Metanephros (tissue), 2 donors: ENCODE results near the gene DNAH10. TPM values are rescaled to one million over a fixed set of nuclear protein-coding genes. Genes with fewer than 3 reads are reported as not detected.

ENCODE experiments used
- small RNA-seq: library from RNA; depleted of rRNA; stranded (forward); fragments of <200 nt; gene quantifications from one replicate; pipeline ENCODE3, GENCODE V24; 2014; ENCODE audit warnings: low replicate concordance
- total RNA-seq: library from RNA; depleted of rRNA; stranded (reverse); fragments of >200 nt; gene quantifications from one replicate; pipeline ENCODE4 v1.2.3, GENCODE V29; 2014

The DNAH10 gene, protein sequence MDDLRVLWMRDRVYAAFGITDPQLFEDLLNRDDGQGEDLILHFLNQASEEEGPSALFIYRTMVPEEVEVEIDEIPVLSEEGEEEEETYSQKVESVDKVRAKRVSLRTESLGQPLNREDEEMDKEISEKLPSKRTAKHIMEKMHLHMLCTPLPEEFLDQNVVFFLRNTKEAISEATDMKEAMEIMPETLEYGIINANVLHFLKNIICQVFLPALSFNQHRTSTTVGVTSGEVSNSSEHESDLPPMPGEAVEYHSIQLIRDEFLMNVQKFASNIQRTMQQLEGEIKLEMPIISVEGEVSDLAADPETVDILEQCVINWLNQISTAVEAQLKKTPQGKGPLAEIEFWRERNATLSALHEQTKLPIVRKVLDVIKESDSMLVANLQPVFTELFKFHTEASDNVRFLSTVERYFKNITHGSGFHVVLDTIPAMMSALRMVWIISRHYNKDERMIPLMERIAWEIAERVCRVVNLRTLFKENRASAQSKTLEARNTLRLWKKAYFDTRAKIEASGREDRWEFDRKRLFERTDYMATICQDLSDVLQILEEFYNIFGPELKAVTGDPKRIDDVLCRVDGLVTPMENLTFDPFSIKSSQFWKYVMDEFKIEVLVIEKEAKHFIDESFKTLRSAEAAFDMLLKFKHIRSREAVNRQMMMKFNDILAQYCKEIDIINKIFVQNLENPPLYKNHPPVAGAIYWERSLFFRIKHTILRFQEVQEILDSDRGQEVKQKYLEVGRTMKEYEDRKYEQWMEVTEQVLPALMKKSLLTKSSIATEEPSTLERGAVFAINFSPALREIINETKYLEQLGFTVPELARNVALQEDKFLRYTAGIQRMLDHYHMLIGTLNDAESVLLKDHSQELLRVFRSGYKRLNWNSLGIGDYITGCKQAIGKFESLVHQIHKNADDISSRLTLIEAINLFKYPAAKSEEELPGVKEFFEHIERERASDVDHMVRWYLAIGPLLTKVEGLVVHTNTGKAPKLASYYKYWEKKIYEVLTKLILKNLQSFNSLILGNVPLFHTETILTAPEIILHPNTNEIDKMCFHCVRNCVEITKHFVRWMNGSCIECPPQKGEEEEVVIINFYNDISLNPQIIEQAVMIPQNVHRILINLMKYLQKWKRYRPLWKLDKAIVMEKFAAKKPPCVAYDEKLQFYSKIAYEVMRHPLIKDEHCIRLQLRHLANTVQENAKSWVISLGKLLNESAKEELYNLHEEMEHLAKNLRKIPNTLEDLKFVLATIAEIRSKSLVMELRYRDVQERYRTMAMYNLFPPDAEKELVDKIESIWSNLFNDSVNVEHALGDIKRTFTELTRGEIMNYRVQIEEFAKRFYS (N-terminal part only)
- total RNA-seq: 1.3 TPM

DNA sequence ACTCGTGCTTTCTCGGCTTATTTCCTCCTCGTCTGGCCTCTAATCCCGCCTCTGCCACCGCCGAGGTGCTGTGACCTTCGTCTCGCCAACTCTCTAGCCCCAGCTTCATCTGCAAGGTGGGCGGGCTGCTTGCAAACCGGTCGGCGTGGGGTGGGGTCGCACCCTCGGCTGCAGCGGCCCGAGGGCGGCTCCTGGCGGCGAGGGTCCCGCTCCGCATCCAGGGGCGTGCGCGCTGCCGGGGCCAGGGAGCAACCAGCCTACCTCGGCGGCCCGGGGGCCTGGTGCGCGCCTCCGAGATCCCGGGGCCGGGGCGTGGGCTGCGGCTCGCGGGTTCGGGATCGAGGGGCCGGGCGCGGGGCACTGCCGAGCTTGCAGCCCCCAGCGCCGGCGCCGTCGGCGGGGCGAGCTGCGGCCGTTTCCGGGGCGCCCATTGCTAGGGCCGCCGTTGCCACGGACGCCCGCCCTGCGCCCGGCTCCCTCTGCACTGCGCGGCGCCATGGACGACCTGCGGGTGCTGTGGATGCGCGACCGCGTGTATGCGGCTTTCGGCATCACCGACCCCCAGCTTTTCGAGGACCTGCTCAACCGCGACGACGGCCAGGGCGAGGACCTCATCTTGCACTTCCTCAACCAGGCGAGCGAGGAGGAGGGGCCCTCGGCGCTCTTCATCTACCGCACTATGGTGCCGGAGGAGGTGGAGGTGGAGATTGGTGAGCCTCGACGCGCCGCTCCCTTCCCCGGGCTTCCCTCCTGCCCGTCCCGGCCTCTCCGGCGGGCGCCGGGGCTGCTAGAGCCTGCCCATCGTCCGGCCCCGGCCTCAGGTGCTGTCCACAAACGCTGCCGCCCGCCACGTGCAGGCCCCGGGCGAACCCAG lies at the start of gene DNAH10:
Gene DNAH10, plus strand, starts transcription at position 461 of the 874 bp plus-strand sequence. Its CDS starts 36 bp downstream, at position 497.

DNA sequence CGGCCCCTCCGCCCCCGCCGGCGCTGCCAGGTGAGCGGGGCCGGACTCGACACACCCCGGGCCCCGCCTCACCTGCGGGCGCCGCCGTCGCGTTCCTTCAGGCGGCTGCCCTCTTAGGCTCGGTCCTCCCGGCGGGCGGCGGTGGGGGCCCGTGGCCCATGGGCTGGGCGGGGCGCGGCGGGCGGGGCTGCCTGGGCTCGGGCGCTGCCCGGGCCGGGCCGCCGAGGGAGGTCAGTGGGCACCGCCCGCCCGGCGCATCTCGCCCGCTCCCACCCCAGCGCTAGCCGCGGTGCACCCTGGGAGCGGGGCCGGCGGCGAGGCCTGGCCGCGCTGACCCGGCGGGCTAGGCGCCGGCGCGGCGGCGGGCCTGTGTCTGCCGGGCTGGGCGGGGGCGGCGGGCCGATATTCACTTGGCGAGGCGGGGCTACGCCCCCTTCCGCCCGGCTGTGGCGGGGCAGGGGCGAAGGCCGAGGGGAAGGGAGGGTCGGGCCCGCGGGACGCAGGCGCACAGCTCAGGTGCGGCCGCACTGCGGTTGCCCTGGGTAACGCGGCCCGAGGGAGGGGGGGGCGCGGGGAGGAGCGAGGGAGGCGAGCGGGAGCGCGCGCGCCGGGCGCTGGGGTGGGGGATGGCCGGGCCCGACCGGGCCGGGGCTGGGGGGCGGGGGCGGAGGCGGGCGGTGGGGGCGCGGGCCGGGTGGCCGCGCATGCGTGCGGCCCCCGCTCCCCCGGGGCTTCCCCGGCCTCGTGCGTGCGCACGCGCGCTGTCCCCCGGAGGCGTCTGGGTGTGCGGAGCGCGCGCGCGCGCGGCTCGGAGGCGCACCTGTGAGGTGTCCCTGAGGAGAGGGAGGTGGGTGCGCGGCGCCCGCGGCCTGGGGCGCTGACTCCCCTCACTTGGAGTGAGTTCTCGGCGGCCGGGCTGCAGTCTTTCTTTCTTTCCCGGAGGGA lies 210.6 kb downstream of the DNAH10 start, which contains the start of the genes CCDC92 and ZNF664:
Gene CCDC92, minus strand, starts transcription at position 375 of the 945 bp plus-strand sequence. CDS start 28,526 bp downstream, outside the sequence.
Gene ZNF664, plus strand, starts transcription at position 759 of the 945 bp plus-strand sequence. CDS start 38,930 bp downstream, outside the sequence.

Small RNA genes within 50 kb of the gene (small RNA-seq; reads per million reads assigned to genes)
- gene AC068790.4: not detected
- gene AC068790.6: not detected

Other genes starting within 250 kb of the DNAH10 start
- 13.3 TPM for gene RILPL1, start 228.6 kb upstream of the DNAH10 start, total RNA-seq
- 142 TPM for gene TMED2, start 177.7 kb upstream of the DNAH10 start, total RNA-seq
- 17.2 TPM for gene DDX55, start 160.2 kb upstream of the DNAH10 start, total RNA-seq
- gene EIF2B1, start 128.6 kb upstream of the DNAH10 start, total RNA-seq: 46.5 TPM
- gene GTF2H3, start 128.5 kb upstream of the DNAH10 start, total RNA-seq: 22.0 TPM
- gene TCTN2, start 91.2 kb upstream of the DNAH10 start, total RNA-seq: 19.6 TPM
- 15.6 TPM for gene ATP6V0A2, start 49.9 kb upstream of the DNAH10 start, total RNA-seq
- 19.4 TPM for gene CCDC92, start 210.5 kb downstream of the DNAH10 start, total RNA-seq
- 90.8 TPM for gene ZNF664, start 210.9 kb downstream of the DNAH10 start, total RNA-seq